Measurements from ENCODE around the gene SLC27A5. TPM values are rescaled to one million over a fixed set of nuclear protein-coding genes. Genes with fewer than 3 reads are reported as not detected.
A peak's percentile ranks its signal among the peaks of the same experiment; 100 is the strongest.

SLC27A5 gene
- total and polyA plus RNA-seq, 9 of the 15 experiments (the other 6 are each of a cell fraction or from before 2014, with no cell fraction given) = 42.2 to 318 (median 64.7) TPM

DNA sequence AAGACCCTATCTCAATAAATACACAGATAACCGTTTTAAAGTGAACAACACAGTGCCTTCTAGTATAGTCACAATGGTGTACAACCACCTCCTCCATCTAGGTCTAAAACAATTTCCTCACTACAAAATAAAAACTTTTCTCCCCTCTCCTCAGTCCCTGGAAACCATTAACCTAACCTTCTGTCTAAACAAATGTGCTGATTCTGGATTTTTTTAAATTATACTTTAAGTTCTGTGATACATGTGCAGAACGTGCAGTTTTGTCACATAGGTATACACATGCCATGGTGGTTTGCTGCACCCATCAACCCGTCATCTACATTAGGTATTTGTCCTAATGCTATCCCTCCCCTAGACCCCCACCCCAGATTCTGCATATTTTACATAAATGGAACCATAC, 17.6 kb upstream of the SLC27A5 start:
- ChIA-PET POLR2A (no interaction called here), CTCF (ENCODE audit: low intra/inter-chr PET ratio) (no interaction called here)
- Histone ChIP-seq H3K4me3 (no peak overlapping the region), H3K79me2 (ENCODE audit: control insufficient read depth, insufficient read depth, low read length) (no peaks in the 10 kb centered on the region), H3K36me3 (ENCODE audit: control insufficient read depth, insufficient read depth, low read length) (no peaks in the 10 kb centered on the region), H3K27me3 (ENCODE audit: control insufficient read depth in 2 of 2, insufficient read depth in 2 of 2, low read length in 2 of 2) (peaks cover 0 to 5% of the 10 kb centered on the region in 2 experiments; a peak in 1 of 5 replicates), H3K9ac (ENCODE audit: insufficient read depth in 1 of 2, low read depth in 2 of 2, low read length in 2 of 2) (no peak overlapping the region), H3K9me1 (ENCODE audit: control insufficient read depth, insufficient read depth, low read length) (no peaks in the 10 kb centered on the region), H3K27ac (ENCODE audit: extremely low read depth, low read depth, low read length) (no peak overlapping the region), H2AFZ (ENCODE audit: low read depth, low read length) (no peak overlapping the region), H3K4me2 (ENCODE audit: insufficient read depth, low read length) (no peak overlapping the region), H3K9me3 (replicated peaks; ENCODE audit: control insufficient read depth, insufficient read depth, low read depth, low read length) (no peaks in the 10 kb centered on the region), H4K20me1 (replicated peaks; ENCODE audit: control insufficient read depth, insufficient read depth, low read length) (no peaks in the 10 kb centered on the region), H3K4me1 (replicated peaks in 1 of 2; ENCODE audit: control insufficient read depth in 2 of 2, insufficient read depth in 2 of 2, low read length in 2 of 2) (peaks cover 0 to 3% of the 10 kb centered on the region in 2 experiments; a peak in 1 of 5 replicates)
- peak; percentile 88 for TF ChIP-seq ZNF316 (IDR thresholded peaks at IDR 0.05)
- TF ChIP-seq GABPB1 (CRISPR knock-in tag; IDR thresholded peaks at IDR 0.05) = no peak
- peak; percentile 21; the same call in 1 of the 2 replicates for TF ChIP-seq MAFK (IDR thresholded peaks at IDR 0.05; ENCODE audit: low read length)
- TF ChIP-seq, protein P1, sequence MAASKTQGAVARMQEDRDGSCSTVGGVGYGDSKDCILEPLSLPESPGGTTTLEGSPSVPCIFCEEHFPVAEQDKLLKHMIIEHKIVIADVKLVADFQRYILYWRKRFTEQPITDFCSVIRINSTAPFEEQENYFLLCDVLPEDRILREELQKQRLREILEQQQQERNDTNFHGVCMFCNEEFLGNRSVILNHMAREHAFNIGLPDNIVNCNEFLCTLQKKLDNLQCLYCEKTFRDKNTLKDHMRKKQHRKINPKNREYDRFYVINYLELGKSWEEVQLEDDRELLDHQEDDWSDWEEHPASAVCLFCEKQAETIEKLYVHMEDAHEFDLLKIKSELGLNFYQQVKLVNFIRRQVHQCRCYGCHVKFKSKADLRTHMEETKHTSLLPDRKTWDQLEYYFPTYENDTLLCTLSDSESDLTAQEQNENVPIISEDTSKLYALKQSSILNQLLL (CRISPR knock-in tag; IDR thresholded peaks at IDR 0.05; ENCODE audit: borderline replicate concordance) = no peak
- peak; percentile 49 for TF ChIP-seq MAFF (IDR thresholded peaks at IDR 0.05; ENCODE audit: low read length)
- TF ChIP-seq C11orf30 (IDR thresholded peaks at IDR 0.05; ENCODE audit: low read depth) = peak; percentile 78
- TF ChIP-seq ZMIZ1 (IDR thresholded peaks at IDR 0.05; ENCODE audit: low read depth in 2 of 2, low read length in 2 of 2) = no peak
- peak; percentile 56; the same call in 1 of the 2 replicates for TF ChIP-seq MAFG (tag; conservative IDR thresholded peaks at IDR 0.05)
- 4% methylated on average over 3 of the region's 3 CpGs for WGBS (ENCODE audit: insufficient coverage, low coverage, missing lambda C conversion rate)
- no TSS peak for BruUV-seq (replicated peaks)
- DNase-seq (ENCODE audit: extremely low read depth in 1 of 4, low spot score in 3 of 4) (no peak), FAIRE-seq (no peak), ATAC-seq (no peak)
- intact Hi-C loops (cut with micrococcal nuclease) = no loop called here
- in situ Hi-C loops (cut with MboI) = no loop called here

Data from K562 (cell line).